K562 (cell line): ENCODE measurements around the gene ELOVL1. TPM values are rescaled to one million over a fixed set of nuclear protein-coding genes. Genes with fewer than 3 reads are reported as not detected.
A peak's percentile ranks its signal among the peaks of the same experiment; 100 is the strongest.

Source experiments
- ATAC-seq: fragments of 200-7000 bp; cut with Tn5 transposase; 3 replicates; pipeline ENCODE4 v1.9.1; 2020; ENCODE audit warnings: moderate library complexity
- BruUV-seq: library from RNA; stranded (reverse); fragments of 400-500 nt; replicated peaks from 2 replicates; lab custom pipeline; 2021; lab: Mats Ljungman, UMichigan
- CTCF ChIA-PET: fragments of 300-600 bp; formaldehyde crosslinking; extraction: SDS; loops from one replicate; lab custom pipeline; 2021; ENCODE audit warnings: low intra/inter-chr PET ratio; lab: Yijun Ruan, JAX
- POLR2A ChIA-PET: fragments of 300-600, 350-650 bp; sonication (Branson Sonifier 250); formaldehyde crosslinking; extraction: SDS; loops from one replicate; lab custom pipeline; 2021; ENCODE audit warnings: antibody characterized with exemption, inconsistent platforms; lab: Yijun Ruan, JAX
- DNase-seq, 4 experiments: peaks; one replicate each; pipeline versions ENCODE4 v3.0.0 to v3.0.0-alpha.2; 2011 to 2018; ENCODE audit warnings: low spot score in 3 of 4, mixed read lengths in 3 of 4; ENCODE audit errors: extremely low read depth in 1 of 4
- FAIRE-seq: peaks from 2 replicates; lab custom pipeline; 2011; peaks lifted over from hg19 to GRCh38; lab: Jason Lieb, UNC
- H2AFZ ChIP-seq: 2 replicates; pipeline ENCODE4 v1.6.0; 2011; ENCODE audit warnings: low read depth, low read length, control low read depth, inconsistent platforms
- H3K27ac ChIP-seq: fragments of 200-600 bp; 3 replicates; pipeline ENCODE4 v1.8.0; 2011; ENCODE audit warnings: low read depth, mild to moderate bottlenecking, control low read depth, inconsistent platforms, low read length, moderate library complexity, mixed read lengths; ENCODE audit errors: extremely low read depth
- H3K27me3 ChIP-seq, 2 experiments: fragments of 300-600 bp in 1 of 2; 2 replicates in 1 of 2; 3 replicates in 1 of 2; pipeline versions ENCODE4 v1.6.0 to v1.8.0; 2011; ENCODE audit warnings: inconsistent platforms in 2 of 2, low read length in 2 of 2, mild to moderate bottlenecking in 1 of 2, mixed read lengths in 1 of 2, moderate library complexity in 1 of 2; ENCODE audit not compliant: control insufficient read depth in 2 of 2, insufficient read depth in 2 of 2
- H3K36me3 ChIP-seq: fragments of 300-600 bp; 3 replicates; pipeline ENCODE4 v1.8.0; 2011; ENCODE audit warnings: mild to moderate bottlenecking, low read length, inconsistent platforms; ENCODE audit not compliant: control insufficient read depth, insufficient read depth
- H3K4me1 ChIP-seq, 2 experiments: fragments of 200-600 bp in 1 of 2; replicated peaks in 1 of 2; 2 replicates in 1 of 2; 3 replicates in 1 of 2; pipeline versions ENCODE4 v1.5.1 to v1.8.0; 2011; ENCODE audit warnings: inconsistent platforms in 2 of 2, low read length in 2 of 2, mild to moderate bottlenecking in 1 of 2, mixed read lengths in 1 of 2, moderate library complexity in 1 of 2; ENCODE audit not compliant: control insufficient read depth in 2 of 2, insufficient read depth in 2 of 2
- H3K4me2 ChIP-seq: 2 replicates; pipeline ENCODE4 v1.6.1; 2011; ENCODE audit warnings: low read length, control low read depth, inconsistent platforms, mixed read lengths; ENCODE audit not compliant: insufficient read depth
- H3K4me3 ChIP-seq: fragments of 200-600 bp; sonication (generic), shearing (Covaris generic); 2 replicates; pipeline ENCODE4 v1.5.1; 2016; ENCODE audit warnings: control low read depth, inconsistent platforms
- H3K79me2 ChIP-seq: fragments of 200-600 bp; 3 replicates; pipeline ENCODE4 v1.8.0; 2011; ENCODE audit warnings: low read length, inconsistent platforms; ENCODE audit not compliant: control insufficient read depth, insufficient read depth
- H3K9ac ChIP-seq, 2 experiments: 2 replicates each; pipeline versions ENCODE4 v1.6.0 to v1.6.1; 2011; ENCODE audit warnings: low read depth in 2 of 2, low read length in 2 of 2, control low read depth in 1 of 2, inconsistent platforms in 1 of 2, mild to moderate bottlenecking in 1 of 2, mixed read lengths in 1 of 2; ENCODE audit not compliant: insufficient read depth in 1 of 2
- H3K9me1 ChIP-seq: one replicate; pipeline ENCODE4 v1.6.0; 2011; ENCODE audit warnings: inconsistent platforms, mild to moderate bottlenecking, low read length, moderate library complexity; ENCODE audit not compliant: control insufficient read depth, insufficient read depth
- H3K9me3 ChIP-seq: replicated peaks from 2 replicates; pipeline ENCODE4 v1.5.1; 2011; ENCODE audit warnings: low read depth, low read length, inconsistent platforms; ENCODE audit not compliant: control insufficient read depth, insufficient read depth
- H4K20me1 ChIP-seq: replicated peaks from 2 replicates; pipeline ENCODE4 v1.6.1; 2011; ENCODE audit warnings: low read length, inconsistent platforms, mixed read lengths; ENCODE audit not compliant: control insufficient read depth, insufficient read depth
- ARNT ChIP-seq, 2 experiments: fragments of 450-650 bp; IDR thresholded peaks; 2 replicates each; pipeline ENCODE4 v1.6.1; 2016; ENCODE audit warnings: mild to moderate bottlenecking in 1 of 2
- HMG20B ChIP-seq: fragments of 250-450 bp; sonication (Bioruptor Pico); IDR thresholded peaks from 2 replicates; pipeline ENCODE4 v1.5.0; 2021; ENCODE audit warnings: mild to moderate bottlenecking
- KDM5B ChIP-seq: fragments of 200-600 bp; sonication (generic); IDR thresholded peaks from 2 replicates; pipeline ENCODE4 v1.6.1; 2012; ENCODE audit warnings: low read depth, mild to moderate bottlenecking, moderate library complexity, low read length, control low read depth, inconsistent platforms; ENCODE audit not compliant: insufficient replicate concordance
- NR2C2 ChIP-seq, 2 experiments: fragments of 200-800 bp in 1 of 2; sonication (Bioruptor generic) in 1 of 2; sonication (generic) in 1 of 2; formaldehyde crosslinking in 1 of 2; IDR thresholded peaks; 2 replicates each; pipeline versions ENCODE4 v1.6.1 to v1.8.0; 2016 to 2022; ENCODE audit warnings: mild to moderate bottlenecking in 1 of 2, missing compliant biosample characterization in 1 of 2, missing genetic modification characterization in 1 of 2, missing genetic modification reagents in 1 of 2
- PML ChIP-seq: IDR thresholded peaks from 2 replicates; pipeline ENCODE4 v1.6.1; 2012; ENCODE audit warnings: low read length, inconsistent platforms
- POLR2A ChIP-seq: fragments of 450-650 bp; conservative IDR thresholded peaks from 2 replicates; pipeline ENCODE4 v1.6.1; 2016
- POLR2AphosphoS2 ChIP-seq: IDR thresholded peaks from 2 replicates; pipeline ENCODE4 v1.6.1; 2012; ENCODE audit warnings: low read length, improper control_type of control experiment
- POLR2AphosphoS5 ChIP-seq: IDR thresholded peaks from 2 replicates; pipeline ENCODE4 v1.6.1; 2011; ENCODE audit warnings: mild to moderate bottlenecking, low read depth, low read length, moderate library complexity; ENCODE audit not compliant: control insufficient read depth, insufficient read depth
- POLR2B ChIP-seq: fragments of 450-650 bp; IDR thresholded peaks from 2 replicates; pipeline ENCODE4 v1.6.1; 2018; ENCODE audit warnings: low read depth; ENCODE audit not compliant: partially characterized antibody
- SUPT5H ChIP-seq: fragments of 450-650 bp; IDR thresholded peaks from 2 replicates; pipeline ENCODE4 v1.6.1; 2016
- WGBS: fragments of 100-300 bp; shearing (Covaris generic); methylation state at CpG from one replicate; pipeline ENCODE4 v1.1.6; 2016; ENCODE audit warnings: low coverage, mixed read lengths; ENCODE audit not compliant: insufficient coverage; ENCODE audit errors: missing lambda C conversion rate; 5-methylcytosine and 5-hydroxymethylcytosine counted together
- in situ Hi-C: fragments of 300-500 bp; cut with MboI; formaldehyde crosslinking; loops from 4 replicates; pipeline ENCODE4 v1.15.0; 2018; ENCODE audit warnings: inconsistent platforms, mixed read lengths
- intact Hi-C: fragments of 100-400 bp; cut with micrococcal nuclease; formaldehyde crosslinking; loops from 2 replicates; pipeline ENCODE4 v1.14.2; 2022
- polyA plus RNA-seq, 8 experiments: library from polyadenylated mRNA; depleted of rRNA in 4 of 8; stranded (reverse) in 5 of 8; unstranded in 3 of 8; fragments of >200 nt; fragmentation: Nextera tagmentation in 2 of 8; fragmentation: Illumina TruSeq in 1 of 8; extraction: Ambion mirVana in 2 of 8; extraction: Trizol in 1 of 8; gene quantifications; 2 replicates each; pipeline versions ENCODE4 v1.2.1 to v1.2.3, GENCODE V29; 2011 to 2014; ENCODE audit warnings: inconsistent platforms in 1 of 8, missing spikeins in 1 of 8
- total RNA-seq, 7 experiments: library from RNA; depleted of rRNA in 6 of 7; stranded (reverse); fragments of >200 nt in 6 of 7; fragmentation: Illumina TruSeq in 2 of 7; extraction: Trizol in 2 of 7; gene quantifications; 2 replicates each; pipeline versions ENCODE4 v1.2.1 to v1.2.3, GENCODE V29; 2011 to 2021; ENCODE audit warnings: low replicate concordance in 1 of 7
- TF ChIP-seq, protein P1 (sequence below): fragments of 250-450 bp; sonication (Bioruptor Pico); IDR thresholded peaks from 2 replicates; pipeline ENCODE4 v1.8.0; 2022; ENCODE audit warnings: inconsistent platforms

ELOVL1 gene
- total and polyA plus RNA-seq, 9 of the 15 experiments (the other 6 are each of a cell fraction or from before 2014, with no cell fraction given), result 51.0 to 157 (median 70.3) TPM

DNA sequence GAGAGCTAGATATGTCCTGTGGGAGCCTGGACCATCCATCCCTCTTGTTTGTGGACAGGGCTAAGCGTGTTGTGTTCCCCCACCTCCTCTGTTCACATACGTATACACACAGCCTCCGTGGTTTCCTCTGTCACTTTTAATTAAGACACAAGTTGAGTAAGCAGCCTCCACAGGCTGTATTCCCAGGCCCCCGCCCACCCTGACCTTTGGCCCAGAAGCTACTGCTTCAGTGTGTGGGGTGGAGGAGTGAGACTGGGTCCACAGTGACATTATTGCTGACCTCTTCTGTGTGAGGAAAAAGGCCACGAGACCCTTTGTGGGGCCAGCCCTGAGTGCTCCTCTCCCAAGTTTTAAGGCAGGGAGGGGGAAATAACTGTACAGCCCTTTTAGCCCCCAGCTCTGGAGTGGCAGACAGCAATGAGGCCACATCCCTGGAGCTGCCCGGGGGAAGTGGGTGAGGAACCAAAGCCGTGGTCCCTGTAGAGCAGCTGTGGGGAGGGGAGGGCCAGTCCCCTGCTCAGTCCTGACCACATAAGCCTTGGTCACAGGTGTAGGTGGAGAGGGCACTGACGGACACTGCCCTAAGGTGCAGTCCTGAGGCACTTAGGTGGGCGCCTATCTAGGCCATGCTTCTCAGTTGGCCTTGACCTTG lies 4.4 kb downstream of the ELOVL1 start:
- H4K20me1 ChIP-seq, result peaks cover 10% of the 10 kb centered on the region; the same call in 1 of the 2 replicates

More for the DNA sequence above, 4.4 kb downstream of the ELOVL1 start:
- FAIRE-seq (no peak), ATAC-seq (no peak), DNase-seq (peak in 2 of 4 experiments; percentile 44 to 60)
- WGBS, result 71% methylated on average over 9 of the region's 9 CpGs
- Histone ChIP-seq H3K27ac (peak overlapping the region; percentile 2; the same call in 1 of the 3 replicates), H3K79me2 (peaks cover 64% of the 10 kb centered on the region), H3K4me2 (no peak overlapping the region), H3K9me3 (no peaks in the 10 kb centered on the region), H3K9ac (peak overlapping the region in 1 of 2 experiments; percentile 61; a peak in 2 of 4 replicates), H3K27me3 (no peaks in the 10 kb centered on the region), H2AFZ (no peak overlapping the region), H3K4me3 (no peak overlapping the region), H3K4me1 (peaks cover 41 to 60% of the 10 kb centered on the region in 2 experiments), H3K9me1 (peaks cover 17% of the 10 kb centered on the region), H3K36me3 (peaks cover 67% of the 10 kb centered on the region)
- CTCF ChIA-PET, result no interaction called here
- BruUV-seq, result no TSS peak
- POLR2A ChIA-PET, result interaction anchor here (0.8 to 1.6 kb wide), 8 partner anchors 10 to 50 kb away, joined by 3 to 4 read pairs (median 3); partner anchors contain the start of genes MED8 and SZT2
- intact Hi-C loops (no loop called here), in situ Hi-C loops (no loop called here)
- TF ChIP-seq PML, result 0 out of 2 replicates have a peak, but pooled peaks have one; percentile 16
- no peak for TF ChIP-seq HMG20B (CRISPR knock-in tag)
- TF ChIP-seq NR2C2 (CRISPR knock-in tag; IDR thresholded peaks at IDR 0.05), result no peak
- TF ChIP-seq NR2C2 (tag; IDR thresholded peaks at IDR 0.05), result peak; percentile 13; the same call in 1 of the 2 replicates
- peak; percentile 72; the same call in 1 of the 2 replicates for TF ChIP-seq POLR2AphosphoS5
- peak; percentile 62; the same call in 1 of the 2 replicates for TF ChIP-seq POLR2A
- TF ChIP-seq POLR2AphosphoS2, result peak; percentile 96
- peak; percentile 74 for TF ChIP-seq KDM5B
- 0 out of 2 replicates have a peak, but pooled peaks have one; percentile 70 for TF ChIP-seq SUPT5H
- TF ChIP-seq ARNT (IDR thresholded peaks at IDR 0.05), result no peak
- TF ChIP-seq POLR2B, result peak; percentile 71
- TF ChIP-seq, protein P1, sequence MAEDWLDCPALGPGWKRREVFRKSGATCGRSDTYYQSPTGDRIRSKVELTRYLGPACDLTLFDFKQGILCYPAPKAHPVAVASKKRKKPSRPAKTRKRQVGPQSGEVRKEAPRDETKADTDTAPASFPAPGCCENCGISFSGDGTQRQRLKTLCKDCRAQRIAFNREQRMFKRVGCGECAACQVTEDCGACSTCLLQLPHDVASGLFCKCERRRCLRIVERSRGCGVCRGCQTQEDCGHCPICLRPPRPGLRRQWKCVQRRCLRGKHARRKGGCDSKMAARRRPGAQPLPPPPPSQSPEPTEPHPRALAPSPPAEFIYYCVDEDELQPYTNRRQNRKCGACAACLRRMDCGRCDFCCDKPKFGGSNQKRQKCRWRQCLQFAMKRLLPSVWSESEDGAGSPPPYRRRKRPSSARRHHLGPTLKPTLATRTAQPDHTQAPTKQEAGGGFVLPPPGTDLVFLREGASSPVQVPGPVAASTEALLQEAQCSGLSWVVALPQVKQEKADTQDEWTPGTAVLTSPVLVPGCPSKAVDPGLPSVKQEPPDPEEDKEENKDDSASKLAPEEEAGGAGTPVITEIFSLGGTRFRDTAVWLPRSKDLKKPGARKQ (CRISPR knock-in tag), result no peak
- TF ChIP-seq, all 486 proteins: peak for 8
